A673 (cell line): Measurements from ENCODE around the gene ARRB1.

ENCODE experiments used
- CTCF ChIP-seq: fragments of 300-800, 200-600 bp; sonication (generic); conservative IDR thresholded peaks from 2 replicates; pipeline ENCODE4 v1.5.1; 2017; ENCODE audit warnings: low read depth, mild to moderate bottlenecking, antibody characterized with exemption, low read length, moderate library complexity, mixed read lengths
- EZH2 ChIP-seq: fragments of 200-600 bp; sonication (generic); IDR thresholded peaks from 2 replicates; pipeline ENCODE4 v1.6.1; 2017; ENCODE audit warnings: borderline replicate concordance, low read depth, mild to moderate bottlenecking, mixed read lengths, antibody characterized with exemption, low read length; ENCODE audit not compliant: poor library complexity, severe bottlenecking

GRCh38 chr11:75380716-75381420, 29.4 kb upstream of the ARRB1 start:
- TF ChIP-seq EZH2 = no peak
- no peak for TF ChIP-seq CTCF
